Measurements from ENCODE around the gene RSPO1.
"Not testable (repeated sequence)": the region's sequence is repeated elsewhere in the genome, so short reads cannot be mapped to it uniquely, and the experiment has no call there.

RSPO1 gene

GRCh38 chr1:37616330-37616729, 18.4 kb downstream of the RSPO1 start:
- DNase-seq (ENCODE audit: low read depth): no peak

- no peak for DNase-seq (ENCODE audit: low read depth)
Observed at GRCh38 chr1:37614105-37614504, 20.6 kb downstream of the RSPO1 start.

GRCh38 chr1:37612186-37612585, 22.5 kb downstream of the RSPO1 start:
- DNase-seq (ENCODE audit: low read depth): no peak

GRCh38 chr1:37609994-37610393, 24.7 kb downstream of the RSPO1 start:
- DNase-seq (ENCODE audit: low read depth): no peak

- no peak for DNase-seq (ENCODE audit: low read depth)
Observed at GRCh38 chr1:37609002-37609401, 25.7 kb downstream of the RSPO1 start.

GRCh38 chr1:37606481-37607263, 28.0 kb downstream of the RSPO1 start:
- DNase-seq (ENCODE audit: low read depth): no peak

- no peak for DNase-seq (ENCODE audit: low read depth)
Observed at GRCh38 chr1:37605806-37606474, 28.8 kb downstream of the RSPO1 start.

GRCh38 chr1:37605061-37605650, 29.5 kb downstream of the RSPO1 start:
- DNase-seq (ENCODE audit: low read depth): no peak

GRCh38 chr1:37602750-37603694, 31.7 kb downstream of the RSPO1 start:
- no peak for DNase-seq (ENCODE audit: low read depth)

- no peak for DNase-seq (ENCODE audit: low read depth)
Observed at GRCh38 chr1:37601441-37601840, 33.3 kb downstream of the RSPO1 start.

- DNase-seq (ENCODE audit: low read depth): no peak
Observed at GRCh38 chr1:37599940-37600339, 34.8 kb downstream of the RSPO1 start.

GRCh38 chr1:37596182-37596667, 38.5 kb downstream of the RSPO1 start:
- no peak for DNase-seq (ENCODE audit: low read depth)

GRCh38 chr1:37595440-37596181, 39.1 kb downstream of the RSPO1 start, which contains the start of gene GNL2:
TSS of gene GNL2 (minus strand) at chr1:37595937. CDS start at chr1:37595822, 115 bp downstream.
- DNase-seq (ENCODE audit: low read depth): peak; percentile 91

GRCh38 chr1:37593726-37594125, 41.0 kb downstream of the RSPO1 start:
- no peak for DNase-seq (ENCODE audit: low read depth)

GRCh38 chr1:37588939-37589338, 45.8 kb downstream of the RSPO1 start:
- DNase-seq (ENCODE audit: low read depth): no peak

GRCh38 chr1:37584544-37584943, 50.1 kb downstream of the RSPO1 start:
- not testable (repeated sequence) for DNase-seq (ENCODE audit: low read depth)

GRCh38 chr1:37575692-37576091, 59.0 kb downstream of the RSPO1 start:
- peak; percentile 36 for DNase-seq (ENCODE audit: low read depth)

GRCh38 chr1:37574834-37575480, 59.7 kb downstream of the RSPO1 start:
- DNase-seq (ENCODE audit: low read depth): peak; percentile 55

- DNase-seq (ENCODE audit: low read depth): no peak
Observed at GRCh38 chr1:37570528-37571334, 64.0 kb downstream of the RSPO1 start.

GRCh38 chr1:37567023-37567422, 67.7 kb downstream of the RSPO1 start:
- DNase-seq (ENCODE audit: low read depth): no peak
